GM23338 (cell line): ENCODE data around the gene SMIM43. TPM values are rescaled to one million over a fixed set of nuclear protein-coding genes. Genes with fewer than 3 reads are reported as not detected.

ENCODE experiments used
- ATAC-seq: fragments of 200-7000 bp; cut with Tn5 transposase; 3 replicates; pipeline ENCODE4 v1.9.1; 2020
- DNase-seq: peaks from one replicate; pipeline ENCODE4 v3.0.0-alpha.2; 2015; ENCODE audit warnings: low spot score
- H2AFZ ChIP-seq: fragments of 200-600 bp; sonication (generic); 2 replicates; pipeline ENCODE4 v1.8.0; 2016; ENCODE audit warnings: antibody characterized with exemption, mild to moderate bottlenecking, moderate library complexity
- H3F3A ChIP-seq: fragments of 200-600 bp; sonication (generic); replicated peaks from 2 replicates; pipeline ENCODE4 v1.8.0; 2017; ENCODE audit warnings: antibody characterized with exemption, mixed run types, low read depth
- H3K27ac ChIP-seq: fragments of 200-600 bp; sonication (generic); 2 replicates; pipeline ENCODE4 v1.6.1; 2016; ENCODE audit warnings: low read depth
- H3K27me3 ChIP-seq: fragments of 200-600 bp; sonication (generic); 2 replicates; pipeline ENCODE4 v1.8.0; 2016; ENCODE audit warnings: mild to moderate bottlenecking, mixed run types, moderate library complexity; ENCODE audit not compliant: insufficient read depth
- H3K36me3 ChIP-seq: fragments of 200-600 bp; sonication (generic); 2 replicates; pipeline ENCODE4 v1.8.0; 2016; ENCODE audit warnings: mild to moderate bottlenecking; ENCODE audit not compliant: insufficient read depth
- H3K4me1 ChIP-seq: fragments of 200-600 bp; sonication (generic); 2 replicates; pipeline ENCODE4 v1.8.0; 2016; ENCODE audit warnings: mild to moderate bottlenecking, moderate library complexity; ENCODE audit not compliant: insufficient read depth
- H3K4me2 ChIP-seq: fragments of 200-600 bp; sonication (generic); 2 replicates; pipeline ENCODE4 v1.7.1; 2017; ENCODE audit warnings: mixed run types
- H3K4me3 ChIP-seq: fragments of 200-600 bp; sonication (generic); 2 replicates; pipeline ENCODE4 v1.6.1; 2016; ENCODE audit warnings: mixed run types
- H3K79me2 ChIP-seq: fragments of 200-600 bp; sonication (generic); replicated peaks from 2 replicates; pipeline ENCODE4 v1.8.0; 2017; ENCODE audit warnings: mild to moderate bottlenecking; ENCODE audit not compliant: insufficient read depth
- H3K9me2 ChIP-seq: fragments of 200-600 bp; sonication (generic); 2 replicates; pipeline ENCODE4 v1.8.0; 2017; ENCODE audit not compliant: insufficient read depth
- H4K20me1 ChIP-seq: fragments of 200-600 bp; sonication (generic); replicated peaks from 2 replicates; pipeline ENCODE4 v1.8.0; 2017; ENCODE audit warnings: mild to moderate bottlenecking; ENCODE audit not compliant: insufficient read depth
- H3K27ac Mint-ChIP-seq: 2 replicates; pipeline ENCODE4 v1.8.0; 2020; ENCODE audit warnings: inconsistent platforms, mild to moderate bottlenecking, moderate library complexity, mixed read lengths
- H3K27me3 Mint-ChIP-seq: 3 replicates; pipeline ENCODE4 v1.8.0; 2022; ENCODE audit warnings: low read depth, mild to moderate bottlenecking, moderate library complexity, mixed read lengths, inconsistent platforms; ENCODE audit not compliant: insufficient read depth, poor library complexity
- H3K36me3 Mint-ChIP-seq: 3 replicates; pipeline ENCODE4 v1.8.0; 2021; ENCODE audit warnings: low read depth, mild to moderate bottlenecking, inconsistent platforms, moderate library complexity, mixed read lengths
- H3K4me1 Mint-ChIP-seq: 3 replicates; pipeline ENCODE4 v1.8.0; 2020; ENCODE audit warnings: mild to moderate bottlenecking, inconsistent platforms, mixed read lengths
- H3K4me3 Mint-ChIP-seq: 3 replicates; pipeline ENCODE4 v1.8.0; 2021; ENCODE audit warnings: moderate library complexity, mild to moderate bottlenecking, inconsistent platforms, mixed read lengths
- H3K9me3 Mint-ChIP-seq: 3 replicates; pipeline ENCODE4 v1.8.0; 2020; ENCODE audit warnings: moderate library complexity, mild to moderate bottlenecking, inconsistent platforms, mixed read lengths
- CREB1 ChIP-seq: fragments of 250-450 bp; sonication (Bioruptor Pico); IDR thresholded peaks from 2 replicates; pipeline ENCODE4 v1.5.0; 2020; ENCODE audit warnings: low read depth, mild to moderate bottlenecking, moderate library complexity
- ETS1 ChIP-seq: IDR thresholded peaks from 2 replicates; pipeline ENCODE4 v1.6.1; 2016; ENCODE audit warnings: antibody characterized with exemption
- EZH2 ChIP-seq: fragments of 200-600 bp; sonication (generic); IDR thresholded peaks from one replicate; pipeline ENCODE4 v1.8.0; 2017; ENCODE audit warnings: antibody characterized with exemption, mild to moderate bottlenecking, low read depth; ENCODE audit not compliant: unreplicated experiment
- EZH2phosphoT487 ChIP-seq: fragments of 200-600 bp; sonication (generic); IDR thresholded peaks from one replicate; pipeline ENCODE4 v1.8.1; 2018; ENCODE audit warnings: antibody characterized with exemption; ENCODE audit not compliant: unreplicated experiment
- JUNB ChIP-seq: IDR thresholded peaks from one replicate; pipeline ENCODE4 v1.6.1; 2016; ENCODE audit warnings: antibody characterized with exemption; ENCODE audit not compliant: unreplicated experiment
- NANOG ChIP-seq: IDR thresholded peaks from 2 replicates; pipeline ENCODE4 v1.6.1; 2016; ENCODE audit warnings: antibody characterized with exemption, borderline replicate concordance
- POLR2AphosphoS5 ChIP-seq: IDR thresholded peaks from 2 replicates; pipeline ENCODE4 v1.6.1; 2016; ENCODE audit warnings: antibody characterized with exemption, low read depth
- REST ChIP-seq: IDR thresholded peaks from one replicate; pipeline ENCODE4 v1.6.1; 2018; ENCODE audit warnings: antibody characterized with exemption; ENCODE audit not compliant: unreplicated experiment
- STAT1 ChIP-seq: IDR thresholded peaks from one replicate; pipeline ENCODE4 v1.6.1; 2016; ENCODE audit warnings: antibody characterized with exemption; ENCODE audit not compliant: unreplicated experiment
- ZNF114 ChIP-seq: fragments of 250-450 bp; sonication (Bioruptor Pico); IDR thresholded peaks from 2 replicates; pipeline ENCODE4 v1.5.0; 2020; ENCODE audit warnings: mild to moderate bottlenecking, moderate library complexity
- ZNF331 ChIP-seq: fragments of 250-450 bp; sonication (Bioruptor Pico); IDR thresholded peaks from 2 replicates; pipeline ENCODE4 v1.5.0; 2020; ENCODE audit warnings: low read depth, mild to moderate bottlenecking, moderate library complexity
- ZNF462 ChIP-seq: fragments of 250-450 bp; sonication (Bioruptor Pico); IDR thresholded peaks from 2 replicates; pipeline ENCODE4 v1.5.0; 2020; ENCODE audit warnings: mild to moderate bottlenecking, moderate library complexity
- polyA plus RNA-seq: library from polyadenylated mRNA; unstranded; fragments of >200 nt; fragmentation: Nextera tagmentation; extraction: Ambion mirVana; gene quantifications from 2 replicates; pipeline ENCODE4 v1.2.1, GENCODE V29; 2016
- total RNA-seq: library from RNA; depleted of rRNA; stranded (reverse); fragments of >200 nt; shearing (Covaris generic); gene quantifications from 2 replicates; pipeline ENCODE4 v1.2.3, GENCODE V29; 2014
- TF ChIP-seq, protein P1 (sequence below), 2 experiments: fragments of 200-600 bp in 1 of 2; sonication (generic) in 1 of 2; conservative IDR thresholded peaks; 2 replicates each; pipeline versions ENCODE4 v1.5.1 to v1.6.1; 2016 to 2017; ENCODE audit warnings: antibody characterized with exemption in 2 of 2, low read depth in 2 of 2, mild to moderate bottlenecking in 2 of 2, moderate library complexity in 1 of 2

Gene SMIM43
- total and polyA plus RNA-seq, 2 experiments from 2014 or later = 0.26 to 0.56 TPM

- peaks cover 9% of the 10 kb centered on the region for H3K27me3 Mint-ChIP-seq
- peak within 1 kb of the TSS; percentile 49; the same call in 1 of the 2 replicates for H2AFZ ChIP-seq
- H3K9me2 ChIP-seq = no peaks in the 10 kb centered on the region
- H3K9me3 Mint-ChIP-seq = no peaks in the 10 kb centered on the region
- peak within 1 kb of the TSS; percentile 97 for H3K27ac Mint-ChIP-seq
- H3K4me3 Mint-ChIP-seq = peak within 1 kb of the TSS; percentile 98
- peak within 1 kb of the TSS; percentile 73 for H3K4me3 ChIP-seq
- H3K79me2 ChIP-seq = peaks cover 28% of the 10 kb centered on the region
- H3K27ac ChIP-seq = peak within 1 kb of the TSS; percentile 92
- no peak for TF ChIP-seq REST
- no peak for TF ChIP-seq STAT1
- no peak for TF ChIP-seq ZNF462 (CRISPR knock-in tag)
- no peak for TF ChIP-seq NANOG
- TF ChIP-seq EZH2 = no peak
- TF ChIP-seq, protein P1, sequence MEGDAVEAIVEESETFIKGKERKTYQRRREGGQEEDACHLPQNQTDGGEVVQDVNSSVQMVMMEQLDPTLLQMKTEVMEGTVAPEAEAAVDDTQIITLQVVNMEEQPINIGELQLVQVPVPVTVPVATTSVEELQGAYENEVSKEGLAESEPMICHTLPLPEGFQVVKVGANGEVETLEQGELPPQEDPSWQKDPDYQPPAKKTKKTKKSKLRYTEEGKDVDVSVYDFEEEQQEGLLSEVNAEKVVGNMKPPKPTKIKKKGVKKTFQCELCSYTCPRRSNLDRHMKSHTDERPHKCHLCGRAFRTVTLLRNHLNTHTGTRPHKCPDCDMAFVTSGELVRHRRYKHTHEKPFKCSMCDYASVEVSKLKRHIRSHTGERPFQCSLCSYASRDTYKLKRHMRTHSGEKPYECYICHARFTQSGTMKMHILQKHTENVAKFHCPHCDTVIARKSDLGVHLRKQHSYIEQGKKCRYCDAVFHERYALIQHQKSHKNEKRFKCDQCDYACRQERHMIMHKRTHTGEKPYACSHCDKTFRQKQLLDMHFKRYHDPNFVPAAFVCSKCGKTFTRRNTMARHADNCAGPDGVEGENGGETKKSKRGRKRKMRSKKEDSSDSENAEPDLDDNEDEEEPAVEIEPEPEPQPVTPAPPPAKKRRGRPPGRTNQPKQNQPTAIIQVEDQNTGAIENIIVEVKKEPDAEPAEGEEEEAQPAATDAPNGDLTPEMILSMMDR (conservative IDR thresholded peaks at IDR 0.05; ENCODE audit: low read depth in 2 of 2) = no peak
- peak; percentile 83 for TF ChIP-seq ETS1
- peak; percentile 92 for TF ChIP-seq POLR2AphosphoS5
- no peak for TF ChIP-seq JUNB
- TF ChIP-seq EZH2phosphoT487 = no peak
- no peak for TF ChIP-seq ZNF331 (CRISPR knock-in tag)
- no peak for TF ChIP-seq ZNF114 (CRISPR knock-in tag)
- TF ChIP-seq CREB1 (CRISPR knock-in tag) = peak; percentile 98
- peaks cover 41% of the 10 kb centered on the region for H3K36me3 Mint-ChIP-seq
- H3K27me3 ChIP-seq = no peaks in the 10 kb centered on the region
- H3F3A ChIP-seq = no peaks in the 10 kb centered on the region
- H3K4me1 ChIP-seq = no peaks in the 10 kb centered on the region; the same call in 1 of the 2 replicates
- H3K36me3 ChIP-seq = peaks cover 30% of the 10 kb centered on the region
- H3K4me2 ChIP-seq = peak within 1 kb of the TSS; percentile 86
- peak; percentile 67 for ATAC-seq
- H4K20me1 ChIP-seq = 0 out of 2 replicates have a peak, but pooled peaks cover 9% of the 10 kb centered on the region
- DNase-seq = peak; percentile 97
- H3K4me1 Mint-ChIP-seq = peaks cover 21% of the 10 kb centered on the region
Measured at GRCh38 chr4:121800961-121801714, 36.2 kb upstream of the SMIM43 start, which contains the start of gene EXOSC9. Gene EXOSC9 (plus strand): TSS chr4:121801323. CDS start chr4:121801425, 102 bp downstream.
